ENCODE results near the gene RCVRN. TPM values are rescaled to one million over a fixed set of nuclear protein-coding genes. Genes with fewer than 3 reads are reported as not detected.

The RCVRN gene
- total and polyA plus RNA-seq, 5 donors, result 0.27 to 1.4 (median 0.47) TPM

GRCh38 chr17:9907883-9908648 lies 3.0 kb upstream of the RCVRN start:
- whole genome bisulfite sequencing, result 48% methylated on average over 12 of the region's 12 CpGs
- intact Hi-C loops (cut with DNase I), result no loop called here
- no peak overlapping the region for H3K27ac ChIP-seq (ENCODE audit: low read length)
- no peak overlapping the region for H3K4me3 ChIP-seq (ENCODE audit: low read length)
- no peak for DNase-seq
- H3K4me1 ChIP-seq (ENCODE audit: control insufficient read depth, insufficient read depth, low read length), result no peaks in the 10 kb centered on the region
- no peaks in the 10 kb centered on the region for H3K9me3 ChIP-seq (ENCODE audit: control insufficient read depth, low read length)
- no peak for ATAC-seq
- H3K27me3 ChIP-seq (ENCODE audit: control insufficient read depth, insufficient read depth), result no peaks in the 10 kb centered on the region

GRCh38 chr17:9907131-9907530 lies 2.1 kb upstream of the RCVRN start:
- no peaks in the 10 kb centered on the region for H3K9me3 ChIP-seq (ENCODE audit: control insufficient read depth, low read length)
- DNase-seq (no peak), ATAC-seq (no peak)
- no peak overlapping the region for H3K4me3 ChIP-seq (ENCODE audit: low read length)
- H3K27ac ChIP-seq (ENCODE audit: low read length), result no peak overlapping the region
- no peaks in the 10 kb centered on the region for H3K27me3 ChIP-seq (ENCODE audit: control insufficient read depth, insufficient read depth)
- H3K4me1 ChIP-seq (ENCODE audit: control insufficient read depth, insufficient read depth, low read length), result no peaks in the 10 kb centered on the region
- intact Hi-C loops (cut with DNase I), result no loop called here
- WGBS, result 87% methylated on average over 7 of the region's 7 CpGs

- H3K4me1 ChIP-seq (ENCODE audit: control insufficient read depth, insufficient read depth, low read length), result no peaks in the 10 kb centered on the region
- H3K27me3 ChIP-seq (ENCODE audit: control insufficient read depth, insufficient read depth), result no peaks in the 10 kb centered on the region
- no peak for ATAC-seq
- intact Hi-C loops (cut with DNase I), result no loop called here
- H3K4me3 ChIP-seq (ENCODE audit: low read length), result no peak overlapping the region
- 76% methylated on average over 14 of the region's 14 CpGs for WGBS
- H3K27ac ChIP-seq (ENCODE audit: low read length), result no peak overlapping the region
- DNase-seq, result no peak
- no peaks in the 10 kb centered on the region for H3K9me3 ChIP-seq (ENCODE audit: control insufficient read depth, low read length)
Measured at GRCh38 chr17:9906616-9907015, 1.5 kb upstream of the RCVRN start.

GRCh38 chr17:9905902-9906301 lies 831 bp upstream of the RCVRN start:
- no peaks in the 10 kb centered on the region for H3K27me3 ChIP-seq (ENCODE audit: control insufficient read depth, insufficient read depth)
- no peak overlapping the region for H3K4me3 ChIP-seq (ENCODE audit: low read length)
- 19% methylated on average over 4 of the region's 4 CpGs for WGBS
- H3K27ac ChIP-seq (ENCODE audit: low read length), result no peak overlapping the region
- no peaks in the 10 kb centered on the region for H3K4me1 ChIP-seq (ENCODE audit: control insufficient read depth, insufficient read depth, low read length)
- DNase-seq (peak; percentile 61 to 83 (median 76)), ATAC-seq (peak in 1 of 2 donors; percentile 36)
- H3K9me3 ChIP-seq (ENCODE audit: control insufficient read depth, low read length), result no peaks in the 10 kb centered on the region
- intact Hi-C loops (cut with DNase I), result no loop called here

GRCh38 chr17:9904277-9905077 lies 594 bp downstream of the RCVRN start:
- intact Hi-C loops (cut with DNase I), result no loop called here
- ATAC-seq (no peak), DNase-seq (no peak)
- Histone ChIP-seq H3K9me3 (ENCODE audit: control insufficient read depth, low read length) (no peaks in the 10 kb centered on the region), H3K27ac (ENCODE audit: low read length) (no peak overlapping the region), H3K4me1 (ENCODE audit: control insufficient read depth, insufficient read depth, low read length) (no peaks in the 10 kb centered on the region), H3K27me3 (ENCODE audit: control insufficient read depth, insufficient read depth) (no peaks in the 10 kb centered on the region), H3K4me3 (ENCODE audit: low read length) (no peak overlapping the region)
- WGBS, result 94% methylated on average over 35 of the region's 35 CpGs

GRCh38 chr17:9902120-9902519 lies 3.0 kb downstream of the RCVRN start:
- no peaks in the 10 kb centered on the region for H3K27me3 ChIP-seq (ENCODE audit: control insufficient read depth, insufficient read depth)
- WGBS, result 8% methylated on average over 2 of the region's 2 CpGs
- ATAC-seq, result no peak
- H3K4me3 ChIP-seq (ENCODE audit: low read length), result no peak overlapping the region
- no peak for DNase-seq
- intact Hi-C loops (cut with DNase I), result no loop called here
- no peaks in the 10 kb centered on the region for H3K4me1 ChIP-seq (ENCODE audit: control insufficient read depth, insufficient read depth, low read length)
- H3K9me3 ChIP-seq (ENCODE audit: control insufficient read depth, low read length), result no peaks in the 10 kb centered on the region
- H3K27ac ChIP-seq (ENCODE audit: low read length), result no peak overlapping the region

GRCh38 chr17:9900784-9901183 lies 4.3 kb downstream of the RCVRN start:
- no peak for DNase-seq
- ATAC-seq, result peak in 1 of 2 donors; percentile 26
- no peaks in the 10 kb centered on the region for H3K9me3 ChIP-seq (ENCODE audit: control insufficient read depth, low read length)
- WGBS, result 56% methylated on average over 8 of the region's 8 CpGs
- H3K27ac ChIP-seq (ENCODE audit: low read length), result no peak overlapping the region
- no peaks in the 10 kb centered on the region for H3K4me1 ChIP-seq (ENCODE audit: control insufficient read depth, insufficient read depth, low read length)
- H3K27me3 ChIP-seq (ENCODE audit: control insufficient read depth, insufficient read depth), result no peaks in the 10 kb centered on the region
- no peak overlapping the region for H3K4me3 ChIP-seq (ENCODE audit: low read length)
- intact Hi-C loops (cut with DNase I), result no loop called here

- 30% methylated on average over 8 of the region's 8 CpGs for WGBS
- intact Hi-C loops (cut with DNase I), result no loop called here
- ATAC-seq (peak in 1 of 2 donors; percentile 17), DNase-seq (peak in 1 of 3 donors; percentile 59)
- Histone ChIP-seq H3K9me3 (ENCODE audit: control insufficient read depth, low read length) (no peaks in the 10 kb centered on the region), H3K4me1 (ENCODE audit: control insufficient read depth, insufficient read depth, low read length) (no peaks in the 10 kb centered on the region), H3K27me3 (ENCODE audit: control insufficient read depth, insufficient read depth) (no peaks in the 10 kb centered on the region), H3K4me3 (ENCODE audit: low read length) (no peak overlapping the region), H3K27ac (ENCODE audit: low read length) (no peak overlapping the region)
Measured at GRCh38 chr17:9900044-9900594, 5.0 kb downstream of the RCVRN start.

GRCh38 chr17:9899280-9900043 lies 5.6 kb downstream of the RCVRN start:
- Histone ChIP-seq H3K4me1 (ENCODE audit: control insufficient read depth, insufficient read depth, low read length) (no peaks in the 10 kb centered on the region), H3K27me3 (ENCODE audit: control insufficient read depth, insufficient read depth) (no peaks in the 10 kb centered on the region), H3K4me3 (ENCODE audit: low read length) (no peak overlapping the region), H3K27ac (ENCODE audit: low read length) (no peak overlapping the region), H3K9me3 (ENCODE audit: control insufficient read depth, low read length) (peaks cover 1% of the 10 kb centered on the region)
- DNase-seq, result no peak
- peak in 1 of 2 donors; percentile 17 for ATAC-seq
- intact Hi-C loops (cut with DNase I), result loop anchor here in 2 of 4 donors (10.0 kb wide), 2 partner anchors 165 to 175 kb away; no protein-coding TSS in a partner anchor
- 69% methylated on average over 21 of the region's 21 CpGs for WGBS

GRCh38 chr17:9898812-9899211 lies 6.3 kb downstream of the RCVRN start:
- H3K4me3 ChIP-seq (ENCODE audit: low read length), result no peak overlapping the region
- intact Hi-C loops (cut with DNase I), result loop anchor here in 2 of 4 donors (10.0 kb wide), 2 partner anchors 164 to 174 kb away; no protein-coding TSS in a partner anchor
- H3K9me3 ChIP-seq (ENCODE audit: control insufficient read depth, low read length), result peaks cover 1% of the 10 kb centered on the region
- DNase-seq (no peak), ATAC-seq (no peak)
- no peaks in the 10 kb centered on the region for H3K4me1 ChIP-seq (ENCODE audit: control insufficient read depth, insufficient read depth, low read length)
- H3K27ac ChIP-seq (ENCODE audit: low read length), result no peak overlapping the region
- WGBS, result 95% methylated on average over 8 of the region's 8 CpGs
- no peaks in the 10 kb centered on the region for H3K27me3 ChIP-seq (ENCODE audit: control insufficient read depth, insufficient read depth)
